Measurements from ENCODE around the gene IGFLR1.
"Not testable (repeated sequence)": the region's sequence is repeated elsewhere in the genome, so short reads cannot be mapped to it uniquely, and the experiment has no call there.

The IGFLR1 gene

GRCh38 chr19:35777086-35777841 lies 35.0 kb upstream of the IGFLR1 start:
- no peak for DNase-seq

- no peak for DNase-seq
Measured at GRCh38 chr19:35776102-35776788, 34.0 kb upstream of the IGFLR1 start.

DNA sequence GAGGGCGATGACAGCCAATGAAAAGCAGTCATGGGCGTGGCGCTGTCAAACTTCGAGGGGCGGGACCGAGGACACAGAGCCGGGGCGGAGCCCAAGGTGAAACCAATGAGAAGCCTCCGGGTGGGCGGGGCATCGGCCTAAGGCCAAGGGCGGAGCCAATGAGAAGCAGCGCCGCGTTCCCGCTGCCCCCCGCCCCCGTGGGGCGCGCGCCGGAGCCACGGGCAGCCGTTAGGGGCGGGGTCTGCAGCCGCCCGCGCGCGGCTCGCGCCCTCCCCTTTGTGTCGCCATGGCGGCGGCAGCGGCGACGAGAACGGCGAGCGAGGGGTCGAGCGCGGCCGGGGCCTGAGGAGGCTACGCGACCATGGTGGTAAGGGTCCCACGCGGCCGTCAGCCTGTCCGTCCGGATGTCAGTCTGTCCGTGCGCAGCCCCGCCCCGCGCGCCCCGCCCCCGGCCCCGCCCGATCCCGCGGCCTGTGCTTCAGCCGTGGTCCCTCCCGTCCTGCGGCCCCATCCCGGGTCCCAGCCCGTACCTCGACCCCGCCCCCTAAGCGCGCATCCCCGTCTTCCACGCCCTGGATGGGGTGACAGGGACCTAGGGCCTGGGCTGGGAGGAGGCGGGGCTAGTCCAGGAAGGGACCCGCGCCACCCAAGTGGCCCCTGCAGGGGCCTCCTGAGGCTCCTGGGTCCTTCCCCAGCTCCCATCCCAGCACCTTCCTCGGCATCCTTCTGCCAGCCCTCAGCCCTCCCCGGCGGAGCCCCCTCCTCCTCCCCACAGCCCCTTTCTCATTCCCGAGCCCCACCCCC lies 33.2 kb upstream of the IGFLR1 start, which contains the start of gene ARHGAP33:
Gene ARHGAP33, plus strand, starts transcription at position 267 of the 804 bp plus-strand sequence. Its CDS starts 95 bp downstream, at position 362.
- DNase-seq: peak; percentile 99

- no peak for DNase-seq
Measured at GRCh38 chr19:35775046-35775297, 32.7 kb upstream of the IGFLR1 start.

- no peak for DNase-seq
Measured at GRCh38 chr19:35774274-35775045, 32.2 kb upstream of the IGFLR1 start.

GRCh38 chr19:35773020-35773806 lies 31.0 kb upstream of the IGFLR1 start:
- no peak for DNase-seq

DNA sequence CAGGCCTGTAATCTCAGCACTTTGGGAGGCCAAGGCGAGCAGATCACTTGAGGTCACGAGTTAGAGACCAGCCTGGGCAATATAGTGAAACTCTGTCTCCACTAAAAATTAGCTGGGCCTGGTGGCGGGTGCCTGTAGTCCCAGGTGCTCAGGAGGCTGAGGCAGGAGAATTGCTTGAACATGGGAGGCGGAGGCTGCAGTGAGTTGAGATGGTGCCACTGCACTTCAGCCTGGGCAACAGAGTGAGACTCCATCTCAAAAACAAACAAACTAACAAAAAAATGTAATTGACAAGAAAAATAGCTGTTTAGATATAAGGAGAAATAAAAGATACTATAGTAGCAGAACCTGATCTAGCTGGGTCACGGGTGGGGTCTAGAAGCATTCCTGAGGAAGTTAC lies 30.1 kb upstream of the IGFLR1 start:
- not testable (repeated sequence) for DNase-seq

DNA sequence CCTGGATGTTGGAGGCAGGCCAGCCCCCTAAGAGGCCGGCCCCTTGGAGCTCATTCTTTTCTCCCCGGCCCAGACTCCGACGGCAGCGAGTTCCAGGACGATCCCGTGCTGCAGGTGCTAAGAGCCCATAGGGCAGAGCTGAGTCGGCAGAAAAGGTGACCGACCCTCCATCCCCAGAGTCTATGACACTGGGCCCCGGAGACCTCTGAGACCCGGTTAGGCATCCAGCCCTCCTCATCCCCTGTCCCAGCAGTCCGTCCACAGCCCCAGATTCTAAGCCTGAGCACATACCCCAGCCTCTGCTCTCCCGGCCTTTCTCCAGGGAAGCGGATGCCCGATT lies 25.8 kb upstream of the IGFLR1 start:
- no peak for DNase-seq

DNA sequence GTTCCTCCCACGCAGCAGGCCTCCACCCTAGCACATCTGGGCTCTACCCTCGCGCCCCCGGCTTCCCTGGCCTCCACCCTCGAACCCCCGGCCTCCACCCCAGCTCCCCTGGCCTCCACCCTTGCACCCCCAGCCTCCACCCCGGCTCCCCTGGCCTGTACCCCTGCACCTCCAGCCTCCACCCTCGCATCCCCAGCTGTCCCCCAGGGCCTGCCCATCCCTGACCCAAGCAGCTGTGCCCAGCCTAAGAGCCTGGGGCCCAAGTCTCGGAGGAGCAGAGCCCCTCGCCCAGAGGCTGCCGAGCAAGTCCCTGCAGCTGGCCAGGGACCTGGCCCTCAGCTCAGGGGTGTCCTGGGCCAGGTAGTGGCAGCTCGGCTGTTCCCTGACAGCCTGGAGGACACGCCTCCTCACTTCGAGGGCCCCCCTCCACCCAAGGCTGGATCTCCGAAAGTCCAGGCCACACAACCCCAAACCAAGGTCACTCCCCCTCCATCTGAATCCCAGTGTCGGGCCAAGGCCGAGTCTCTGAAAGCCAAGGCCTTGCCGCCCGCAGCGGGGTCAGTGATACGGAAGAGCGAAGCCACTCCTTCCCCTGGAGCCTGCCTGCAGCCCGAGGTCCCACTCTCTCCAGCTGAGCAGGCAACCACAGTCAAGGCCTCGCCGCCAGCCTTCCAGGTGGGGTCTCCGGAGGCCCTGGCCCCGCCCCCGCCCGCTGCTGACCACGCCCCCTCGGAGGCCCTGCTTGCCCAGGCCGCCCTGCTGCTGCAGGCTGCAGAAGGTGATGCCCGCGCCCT lies 25.2 kb upstream of the IGFLR1 start:
- DNase-seq: no peak

GRCh38 chr19:35766571-35767104 lies 24.4 kb upstream of the IGFLR1 start:
- no peak for DNase-seq

GRCh38 chr19:35764432-35765315 lies 22.4 kb upstream of the IGFLR1 start:
- DNase-seq: no peak

DNA sequence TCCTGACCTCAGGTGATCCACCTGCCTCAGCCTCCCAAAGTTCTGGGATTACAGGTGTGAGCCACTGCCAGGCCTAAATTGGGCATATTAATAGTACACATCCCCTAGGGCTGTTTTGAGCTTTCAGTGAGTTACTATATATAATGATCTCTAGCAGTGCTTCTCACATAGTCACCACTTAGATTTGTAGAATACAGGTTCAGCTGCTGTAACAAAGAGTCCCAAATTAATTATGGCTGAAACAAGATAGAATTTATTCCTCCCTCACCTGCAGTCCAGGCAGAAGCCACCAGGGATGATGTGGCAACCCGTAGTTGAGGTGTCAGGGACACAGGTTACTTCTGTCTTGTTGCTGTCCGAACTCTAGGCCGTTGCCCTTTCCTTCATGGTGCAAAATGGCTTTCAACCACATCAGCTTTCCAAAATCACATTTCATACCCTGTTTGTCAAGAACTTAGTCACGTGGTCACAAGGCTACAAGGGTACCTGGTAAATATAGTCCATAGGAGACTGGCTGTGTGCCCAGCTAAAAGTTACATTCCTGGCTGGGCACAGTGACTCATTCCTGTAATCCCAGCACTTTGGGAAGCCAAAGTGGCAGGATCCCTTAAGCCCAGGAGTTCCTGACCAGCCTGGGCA lies 18.6 kb upstream of the IGFLR1 start:
- no peak for DNase-seq

- no peak for DNase-seq
Measured at GRCh38 chr19:35759697-35760096, 17.4 kb upstream of the IGFLR1 start.

- DNase-seq: peak; percentile 99
Measured at GRCh38 chr19:35757749-35758608, 15.7 kb upstream of the IGFLR1 start, which contains the start of gene PROSER3. Gene PROSER3, plus strand, starts transcription at chr19:35758176. Its CDS starts 40 bp downstream, at chr19:35758216.

DNA sequence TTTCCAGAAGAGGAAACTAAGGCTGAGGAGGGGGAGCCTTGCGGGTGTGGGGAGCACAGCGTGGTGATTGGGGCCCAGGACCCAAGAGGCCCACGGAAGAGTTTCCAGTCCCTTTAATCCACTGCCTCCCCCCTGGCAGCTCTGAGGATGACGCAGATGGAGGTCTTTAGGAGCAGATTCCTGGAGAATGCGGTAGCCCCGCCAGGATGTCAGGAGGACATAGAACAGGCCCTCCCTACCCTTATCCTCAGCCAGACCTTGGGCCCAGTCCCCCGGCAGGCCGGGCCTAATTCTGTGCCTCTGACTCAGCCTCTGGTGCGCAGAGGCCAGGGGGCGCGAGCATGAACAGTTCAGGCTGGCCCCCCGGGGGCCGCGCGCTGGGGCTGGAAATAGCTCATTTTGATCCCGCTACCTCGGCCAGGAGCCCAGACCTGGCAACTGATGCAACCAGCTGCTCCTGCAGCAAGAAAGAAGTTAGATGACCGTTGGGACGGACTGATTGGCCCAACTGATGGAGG lies 15.0 kb upstream of the IGFLR1 start:
- DNase-seq: peak; percentile 19

DNA sequence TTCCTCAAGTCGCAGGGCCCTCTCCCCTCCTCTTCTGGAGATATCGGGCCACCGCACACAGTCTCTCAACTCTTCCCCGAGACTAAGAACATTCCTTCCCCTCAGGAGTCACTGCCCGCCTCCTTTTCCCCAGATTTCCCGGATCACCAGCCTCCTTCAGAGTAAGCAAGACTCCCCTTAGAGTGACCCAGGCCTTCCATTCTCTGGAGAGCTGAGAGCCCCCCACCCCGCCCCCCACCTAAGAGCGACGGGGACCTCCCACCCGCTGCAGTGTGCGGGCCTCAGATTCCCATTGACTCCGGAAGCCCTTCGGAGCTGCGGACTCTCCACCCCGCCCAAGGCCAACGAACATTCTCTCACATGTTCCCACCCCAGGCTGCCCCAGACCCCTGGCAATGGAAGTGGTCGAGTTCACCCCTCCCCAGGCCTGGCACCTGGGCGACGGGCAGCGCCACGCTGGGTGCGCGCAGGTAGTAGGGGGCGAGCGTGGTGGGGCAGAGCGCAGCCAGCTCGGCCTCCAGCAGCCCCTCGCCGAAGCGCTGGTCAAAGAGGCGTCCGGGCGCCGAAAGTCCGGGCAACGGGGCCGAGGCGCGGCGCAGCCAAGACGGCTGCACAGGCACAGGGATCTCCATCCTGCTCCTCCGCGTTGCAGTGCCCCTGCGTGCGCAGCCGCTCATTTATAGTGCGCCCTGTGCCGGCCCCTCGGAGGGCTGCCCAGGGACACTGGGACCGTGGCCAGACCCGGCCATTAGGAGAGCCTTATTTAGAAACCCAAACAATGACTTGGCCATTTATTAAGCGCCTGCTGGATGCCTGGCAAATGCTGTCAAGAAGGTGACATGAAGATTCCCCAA lies 14.4 kb upstream of the IGFLR1 start, which contains the start of gene HSPB6:
Gene HSPB6, minus strand, starts transcription at position 653 of the 854 bp plus-strand sequence. Its CDS starts 21 bp downstream, at position 632.
- no peak for DNase-seq
